ENCODE measurements around the gene GRB7. TPM values are rescaled to one million over a fixed set of nuclear protein-coding genes. Genes with fewer than 3 reads are reported as not detected.
A peak's percentile ranks its signal among the peaks of the same experiment; 100 is the strongest.
"Not testable (repeated sequence)": the region's sequence is repeated elsewhere in the genome, so short reads cannot be mapped to it uniquely, and the experiment has no call there.

GRB7 gene
- total RNA-seq, 4 donors from 2014 or later: 0.51 to 14.3 (median 5.6) TPM

GRCh38 chr17:39744075-39744835 lies 6.5 kb downstream of the GRB7 start:
- Histone ChIP-seq H3K27ac (no peak overlapping the region), H3K36me3 (no peaks in the 10 kb centered on the region), H3K4me3 (no peak overlapping the region), H3K9me3 (no peaks in the 10 kb centered on the region), H3K4me1 (peaks cover 0 to 6% of the 10 kb centered on the region in 2 donors), H3K27me3 (no peaks in the 10 kb centered on the region)
- no peak for TF ChIP-seq CTCF (IDR thresholded peaks at IDR 0.05)
- TF ChIP-seq POLR2A (IDR thresholded peaks at IDR 0.05): no peak
- no peak for DNase-seq
- intact Hi-C loops (cut with DNase I; ENCODE audit: low total_unique reads): no loop called here

- Histone ChIP-seq H3K27me3 (no peaks in the 10 kb centered on the region), H3K4me3 (no peak overlapping the region), H3K27ac (no peak overlapping the region), H3K36me3 (no peaks in the 10 kb centered on the region), H3K4me1 (no peaks in the 10 kb centered on the region), H3K9me3 (no peaks in the 10 kb centered on the region)
- DNase-seq: no peak
- TF ChIP-seq CTCF (IDR thresholded peaks at IDR 0.05): no peak
- TF ChIP-seq POLR2A (IDR thresholded peaks at IDR 0.05): no peak
- intact Hi-C loops (cut with DNase I; ENCODE audit: low total_unique reads): no loop called here
Observed at GRCh38 chr17:39744836-39745215, 7.1 kb downstream of the GRB7 start.

- DNase-seq: no peak
- TF ChIP-seq CTCF (IDR thresholded peaks at IDR 0.05) (no peak), POLR2A (IDR thresholded peaks at IDR 0.05) (no peak)
- H3K9me3 ChIP-seq: no peaks in the 10 kb centered on the region
- H3K4me3 ChIP-seq: no peak overlapping the region
- H3K36me3 ChIP-seq: no peaks in the 10 kb centered on the region
- H3K27ac ChIP-seq: no peak overlapping the region
- H3K27me3 ChIP-seq: no peaks in the 10 kb centered on the region
- intact Hi-C loops (cut with DNase I; ENCODE audit: low total_unique reads): no loop called here
- no peaks in the 10 kb centered on the region for H3K4me1 ChIP-seq
Observed at GRCh38 chr17:39745335-39746144, 7.8 kb downstream of the GRB7 start.

GRCh38 chr17:39746145-39746461 lies 8.4 kb downstream of the GRB7 start:
- no peaks in the 10 kb centered on the region for H3K4me1 ChIP-seq
- H3K4me3 ChIP-seq: peak overlapping the region; percentile 25 to 37
- peak overlapping the region in 1 of 2 donors; percentile 79 for H3K27ac ChIP-seq
- H3K27me3 ChIP-seq: no peaks in the 10 kb centered on the region
- no peaks in the 10 kb centered on the region for H3K9me3 ChIP-seq
- intact Hi-C loops (cut with DNase I; ENCODE audit: low total_unique reads): no loop called here
- TF ChIP-seq POLR2A (IDR thresholded peaks at IDR 0.05) (no peak), CTCF (IDR thresholded peaks at IDR 0.05) (no peak)
- no peak for DNase-seq
- no peaks in the 10 kb centered on the region for H3K36me3 ChIP-seq

- Histone ChIP-seq H3K27me3 (no peaks in the 10 kb centered on the region), H3K4me3 (no peak overlapping the region), H3K36me3 (no peaks in the 10 kb centered on the region), H3K9me3 (no peaks in the 10 kb centered on the region), H3K4me1 (no peaks in the 10 kb centered on the region), H3K27ac (no peak overlapping the region)
- DNase-seq: no peak
- TF ChIP-seq CTCF (IDR thresholded peaks at IDR 0.05): no peak
- TF ChIP-seq POLR2A (IDR thresholded peaks at IDR 0.05): no peak
- intact Hi-C loops (cut with DNase I; ENCODE audit: low total_unique reads): no loop called here
Observed at GRCh38 chr17:39747745-39748144, 10.0 kb downstream of the GRB7 start.

- H3K27ac ChIP-seq; H3K9me3 ChIP-seq; intact Hi-C loops (cut with DNase I; ENCODE audit: low total_unique reads); H3K4me1 ChIP-seq; H3K4me3 ChIP-seq; H3K27me3 ChIP-seq; H3K36me3 ChIP-seq; DNase-seq: not testable (repeated sequence)
Observed at GRCh38 chr17:39748444-39749034, 10.8 kb downstream of the GRB7 start.

Data from uterus (tissue), 4 donors.